ENCODE measurements around the gene FOXL3.
"Not testable (repeated sequence)": the region's sequence is repeated elsewhere in the genome, so short reads cannot be mapped to it uniquely, and the experiment has no call there.

FOXL3 gene

GRCh38 chr7:289209-289755, 688 bp upstream of the FOXL3 start:
- no peak for DNase-seq (ENCODE audit: low read depth)

GRCh38 chr7:290554-291372, 793 bp downstream of the FOXL3 start:
- no peak for DNase-seq (ENCODE audit: low read depth)

GRCh38 chr7:291373-292092, 1.6 kb downstream of the FOXL3 start:
- DNase-seq (ENCODE audit: low read depth): no peak

GRCh38 chr7:292226-292625, 2.3 kb downstream of the FOXL3 start:
- no peak for DNase-seq (ENCODE audit: low read depth)

GRCh38 chr7:292826-293225, 2.9 kb downstream of the FOXL3 start:
- no peak for DNase-seq (ENCODE audit: low read depth)

- DNase-seq (ENCODE audit: low read depth): no peak
Measured at GRCh38 chr7:293681-294439, 3.9 kb downstream of the FOXL3 start.

- no peak for DNase-seq (ENCODE audit: low read depth)
Measured at GRCh38 chr7:294440-295154, 4.6 kb downstream of the FOXL3 start.

- DNase-seq (ENCODE audit: low read depth): no peak
Measured at GRCh38 chr7:295155-296154, 5.5 kb downstream of the FOXL3 start.

- DNase-seq (ENCODE audit: low read depth): no peak
Measured at GRCh38 chr7:296373-296945, 6.5 kb downstream of the FOXL3 start.

- not testable (repeated sequence) for DNase-seq (ENCODE audit: low read depth)
Measured at GRCh38 chr7:297141-297540, 7.2 kb downstream of the FOXL3 start.

- no peak for DNase-seq (ENCODE audit: low read depth)
Measured at GRCh38 chr7:297611-298374, 7.8 kb downstream of the FOXL3 start.

- DNase-seq (ENCODE audit: low read depth): no peak
Measured at GRCh38 chr7:298375-298702, 8.4 kb downstream of the FOXL3 start.

- no peak for DNase-seq (ENCODE audit: low read depth)
Measured at GRCh38 chr7:298743-299142, 8.8 kb downstream of the FOXL3 start.

GRCh38 chr7:299169-299568, 9.2 kb downstream of the FOXL3 start:
- no peak for DNase-seq (ENCODE audit: low read depth)

GRCh38 chr7:299628-300027, 9.7 kb downstream of the FOXL3 start:
- DNase-seq (ENCODE audit: low read depth): no peak

GRCh38 chr7:300048-300447, 10.1 kb downstream of the FOXL3 start:
- DNase-seq (ENCODE audit: low read depth): no peak

- no peak for DNase-seq (ENCODE audit: low read depth)
Measured at GRCh38 chr7:300546-301290, 10.7 kb downstream of the FOXL3 start.

- DNase-seq (ENCODE audit: low read depth): no peak
Measured at GRCh38 chr7:301291-302053, 11.5 kb downstream of the FOXL3 start.
